AG10803 (cell line): ENCODE results near the gene GABRA5.

Source experiments
- DNase-seq: peaks from one replicate; pipeline ENCODE4 v3.0.0; 2010; ENCODE audit warnings: low read depth
- H3K4me3 ChIP-seq: 2 replicates; pipeline ENCODE4 v1.5.1; 2011; ENCODE audit warnings: mild to moderate bottlenecking, low read length, control low read depth
- CTCF ChIP-seq: conservative IDR thresholded peaks from 2 replicates; pipeline ENCODE4 v1.5.1; 2011; ENCODE audit warnings: mild to moderate bottlenecking, low read length, control low read depth, inconsistent platforms

Gene GABRA5

GRCh38 chr15:26928051-26928450 lies 61.2 kb downstream of the GABRA5 start:
- H3K4me3 ChIP-seq = no peak overlapping the region

GRCh38 chr15:26929588-26929987 lies 62.7 kb downstream of the GABRA5 start:
- no peak for TF ChIP-seq CTCF
- no peak overlapping the region for H3K4me3 ChIP-seq

More at GRCh38 chr15:26928051-26928450, 61.2 kb downstream of the GABRA5 start:
- DNase-seq = peak; percentile 36
- TF ChIP-seq CTCF = no peak

GRCh38 chr15:26934848-26935247 lies 68.0 kb downstream of the GABRA5 start:
- no peak overlapping the region for H3K4me3 ChIP-seq
- no peak for DNase-seq
- no peak for TF ChIP-seq CTCF

More at GRCh38 chr15:26929588-26929987, 62.7 kb downstream of the GABRA5 start:
- DNase-seq = no peak

- TF ChIP-seq CTCF = no peak
- no peak overlapping the region for H3K4me3 ChIP-seq
- DNase-seq = no peak
These were observed 68.5 kb downstream of the GABRA5 start for GRCh38 chr15:26935322-26935721.

- H3K4me3 ChIP-seq = no peak overlapping the region
- TF ChIP-seq CTCF = no peak
- no peak for DNase-seq
These were observed 69.6 kb downstream of the GABRA5 start for GRCh38 chr15:26936502-26936901.

- no peak for DNase-seq
- TF ChIP-seq CTCF = no peak
- H3K4me3 ChIP-seq = no peak overlapping the region
These were observed 70.3 kb downstream of the GABRA5 start for GRCh38 chr15:26937134-26937533.

GRCh38 chr15:26939398-26939797 lies 72.5 kb downstream of the GABRA5 start:
- DNase-seq = no peak

More at GRCh38 chr15:26939398-26939797, 72.5 kb downstream of the GABRA5 start:
- H3K4me3 ChIP-seq = no peak overlapping the region
- TF ChIP-seq CTCF = no peak
